Fibroblast of lung (primary cell): ENCODE data around the gene VIPR2. TPM values are rescaled to one million over a fixed set of nuclear protein-coding genes. Genes with fewer than 3 reads are reported as not detected.
"Not testable (repeated sequence)": the region's sequence is repeated elsewhere in the genome, so short reads cannot be mapped to it uniquely, and the experiment has no call there.

Experiments used
- DNase-seq, 2 donors: peaks; one replicate each; pipeline versions ENCODE4 v3.0.0 to v3.0.0-alpha.2; 2010; ENCODE audit warnings: low read depth in 2 of 2
- H2AFZ ChIP-seq: 2 replicates; pipeline ENCODE4 v1.5.1; 2012; ENCODE audit warnings: low read length, control low read depth, inconsistent platforms
- H3K27ac ChIP-seq: 2 replicates; pipeline ENCODE4 v1.5.1; 2011; ENCODE audit warnings: low read length, control low read depth; ENCODE audit not compliant: insufficient read depth
- H3K27me3 ChIP-seq: 2 replicates; pipeline ENCODE4 v1.5.1; 2011; ENCODE audit warnings: mild to moderate bottlenecking, low read length; ENCODE audit not compliant: control insufficient read depth, insufficient read depth
- H3K36me3 ChIP-seq: 2 replicates; pipeline ENCODE4 v1.5.1; 2011; ENCODE audit warnings: low read length; ENCODE audit not compliant: control insufficient read depth, insufficient read depth
- H3K4me1 ChIP-seq: 2 replicates; pipeline ENCODE4 v1.5.1; 2011; ENCODE audit warnings: low read length; ENCODE audit not compliant: control insufficient read depth, insufficient read depth; ENCODE audit errors: extremely low read depth
- H3K4me2 ChIP-seq: 2 replicates; pipeline ENCODE4 v1.5.1; 2011; ENCODE audit warnings: low read length, control low read depth; ENCODE audit not compliant: insufficient read depth; ENCODE audit errors: extremely low read depth
- H3K4me3 ChIP-seq, 4 experiments: fragments of 200-600 bp in 1 of 4; sonication (generic) in 1 of 4; replicated peaks in 1 of 4; 2 replicates each; pipeline ENCODE4 v1.5.1; 2011 to 2016; ENCODE audit warnings: low read length in 4 of 4, low read depth in 3 of 4, mild to moderate bottlenecking in 3 of 4, control low read depth in 2 of 4, inconsistent platforms in 1 of 4, mixed read lengths in 1 of 4; ENCODE audit not compliant: insufficient read depth in 1 of 4; ENCODE audit errors: control extremely low read depth in 1 of 4
- H3K79me2 ChIP-seq: 2 replicates; pipeline ENCODE4 v1.5.1; 2012; ENCODE audit warnings: mild to moderate bottlenecking, low read length, inconsistent platforms; ENCODE audit not compliant: control insufficient read depth, insufficient read depth
- H3K9ac ChIP-seq: 2 replicates; pipeline ENCODE4 v1.5.1; 2011; ENCODE audit warnings: mild to moderate bottlenecking, low read length, control low read depth; ENCODE audit not compliant: insufficient read depth
- H3K9me3 ChIP-seq: 2 replicates; pipeline ENCODE4 v1.5.1; 2012; ENCODE audit warnings: low read depth, low read length; ENCODE audit not compliant: control insufficient read depth, insufficient read depth
- H4K20me1 ChIP-seq: 2 replicates; pipeline ENCODE4 v1.5.1; 2011; ENCODE audit warnings: low read length; ENCODE audit not compliant: control insufficient read depth, insufficient read depth; ENCODE audit errors: extremely low read depth
- EZH2 ChIP-seq: IDR thresholded peaks from 2 replicates; pipeline ENCODE4 v1.5.1; 2012; ENCODE audit warnings: low read length, control low read depth, mild to moderate bottlenecking; ENCODE audit errors: missing control alignments
- polyA plus RNA-seq, 2 donors: library from polyadenylated mRNA; depleted of rRNA in 1 of 2; stranded (reverse) in 1 of 2; unstranded in 1 of 2; fragments of >200 nt; gene quantifications; 2 replicates each; pipeline ENCODE4 v1.2.1, GENCODE V29; 2011 to 2012; ENCODE audit warnings: missing spikeins in 1 of 2
- total RNA-seq: library from RNA; depleted of rRNA; stranded (reverse); fragments of >200 nt; gene quantifications from 2 replicates; pipeline ENCODE4 v1.2.1, GENCODE V29; 2014
- TF ChIP-seq, protein P1 (sequence below), 2 donors: IDR thresholded peaks in 1 of 2; conservative IDR thresholded peaks in 1 of 2; 1 replicate in 1 of 2; 2 replicates in 1 of 2; pipeline ENCODE4 v1.5.1; 2011 to 2012; ENCODE audit warnings: low read length in 2 of 2, control low read depth in 1 of 2, inconsistent platforms in 1 of 2, low read depth in 1 of 2, mild to moderate bottlenecking in 1 of 2

The VIPR2 gene
- total and polyA plus RNA-seq, 2 donors (not counting 1 experiment from before 2014, with no cell fraction given), result not detected

DNA sequence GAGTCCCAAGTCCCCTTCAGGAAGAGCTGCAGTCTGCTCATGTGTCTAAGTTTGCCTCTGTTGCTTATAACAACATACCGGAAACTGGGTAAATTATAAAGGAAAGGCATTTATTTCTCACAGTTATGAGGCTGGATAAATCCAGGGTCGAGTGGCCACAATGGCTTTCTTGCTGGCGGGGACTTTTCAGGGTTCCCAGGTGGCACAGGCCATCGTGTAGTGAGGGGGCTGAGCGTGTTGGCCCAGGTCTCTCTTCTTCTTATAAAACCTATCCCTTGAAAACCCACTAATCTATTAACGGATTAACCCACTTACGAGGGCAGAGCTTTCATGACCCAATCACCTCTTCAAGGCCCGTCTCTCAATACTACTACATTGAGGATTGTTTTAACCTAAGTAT, 8.7 kb downstream of the VIPR2 start:
- Histone ChIP-seq H3K36me3 (no peaks in the 10 kb centered on the region), H4K20me1 (no peaks in the 10 kb centered on the region), H3K27ac (no peak overlapping the region), H3K4me1 (no peaks in the 10 kb centered on the region), H3K9ac (no peak overlapping the region), H3K4me2 (no peak overlapping the region), H3K27me3 (no peaks in the 10 kb centered on the region), H3K4me3 (no peak overlapping the region), H2AFZ (no peak overlapping the region), H3K9me3 (no peaks in the 10 kb centered on the region), H3K79me2 (no peaks in the 10 kb centered on the region)
- no peak for DNase-seq
- TF ChIP-seq, protein P1, sequence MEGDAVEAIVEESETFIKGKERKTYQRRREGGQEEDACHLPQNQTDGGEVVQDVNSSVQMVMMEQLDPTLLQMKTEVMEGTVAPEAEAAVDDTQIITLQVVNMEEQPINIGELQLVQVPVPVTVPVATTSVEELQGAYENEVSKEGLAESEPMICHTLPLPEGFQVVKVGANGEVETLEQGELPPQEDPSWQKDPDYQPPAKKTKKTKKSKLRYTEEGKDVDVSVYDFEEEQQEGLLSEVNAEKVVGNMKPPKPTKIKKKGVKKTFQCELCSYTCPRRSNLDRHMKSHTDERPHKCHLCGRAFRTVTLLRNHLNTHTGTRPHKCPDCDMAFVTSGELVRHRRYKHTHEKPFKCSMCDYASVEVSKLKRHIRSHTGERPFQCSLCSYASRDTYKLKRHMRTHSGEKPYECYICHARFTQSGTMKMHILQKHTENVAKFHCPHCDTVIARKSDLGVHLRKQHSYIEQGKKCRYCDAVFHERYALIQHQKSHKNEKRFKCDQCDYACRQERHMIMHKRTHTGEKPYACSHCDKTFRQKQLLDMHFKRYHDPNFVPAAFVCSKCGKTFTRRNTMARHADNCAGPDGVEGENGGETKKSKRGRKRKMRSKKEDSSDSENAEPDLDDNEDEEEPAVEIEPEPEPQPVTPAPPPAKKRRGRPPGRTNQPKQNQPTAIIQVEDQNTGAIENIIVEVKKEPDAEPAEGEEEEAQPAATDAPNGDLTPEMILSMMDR (conservative IDR thresholded peaks at IDR 0.05 in 1 of 2, IDR thresholded peaks at IDR 0.05 in 1 of 2; ENCODE audit: low read depth in 1 of 2, low read length in 2 of 2), result no peak
- no peak for TF ChIP-seq EZH2

DNA sequence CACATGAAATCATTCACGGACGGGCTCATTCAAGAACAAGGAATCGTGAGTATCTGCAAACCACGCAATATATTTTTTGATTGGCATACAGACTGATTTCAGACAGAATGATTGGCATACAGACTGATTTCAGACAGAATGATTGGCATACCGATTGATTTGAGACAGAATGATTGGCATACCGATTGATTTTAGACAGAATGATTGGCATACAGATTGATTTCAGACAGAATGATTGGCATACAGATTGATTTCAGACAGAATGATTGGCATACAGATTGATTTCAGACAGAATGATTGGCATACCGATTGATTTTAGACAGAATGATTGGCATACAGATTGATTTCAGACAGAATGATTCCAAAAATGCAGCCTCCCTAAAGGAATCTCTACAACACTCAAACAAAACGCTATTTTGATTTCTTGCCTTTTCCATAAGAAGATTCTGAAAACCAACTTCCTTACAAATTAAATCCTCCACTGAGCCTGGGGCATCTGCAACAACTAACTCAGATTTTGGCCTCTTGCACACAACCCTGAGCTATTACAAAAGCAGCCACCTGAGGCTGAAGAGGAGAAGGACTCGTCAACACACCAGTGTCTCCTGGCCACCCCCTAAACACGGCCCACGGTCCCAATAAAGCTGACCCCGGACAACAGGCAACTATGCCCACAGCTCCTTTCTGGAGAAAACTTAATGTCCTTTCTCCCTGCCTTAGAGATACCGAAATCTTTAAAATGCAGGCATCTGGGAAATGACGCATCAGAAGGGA, 11.8 kb downstream of the VIPR2 start:
- H3K79me2 ChIP-seq, H3K9ac ChIP-seq, H3K36me3 ChIP-seq, H3K27me3 ChIP-seq, H2AFZ ChIP-seq, H3K4me1 ChIP-seq, H3K9me3 ChIP-seq, DNase-seq, H3K4me2 ChIP-seq, H4K20me1 ChIP-seq, H3K4me3 ChIP-seq, H3K27ac ChIP-seq: not testable (repeated sequence)

DNA sequence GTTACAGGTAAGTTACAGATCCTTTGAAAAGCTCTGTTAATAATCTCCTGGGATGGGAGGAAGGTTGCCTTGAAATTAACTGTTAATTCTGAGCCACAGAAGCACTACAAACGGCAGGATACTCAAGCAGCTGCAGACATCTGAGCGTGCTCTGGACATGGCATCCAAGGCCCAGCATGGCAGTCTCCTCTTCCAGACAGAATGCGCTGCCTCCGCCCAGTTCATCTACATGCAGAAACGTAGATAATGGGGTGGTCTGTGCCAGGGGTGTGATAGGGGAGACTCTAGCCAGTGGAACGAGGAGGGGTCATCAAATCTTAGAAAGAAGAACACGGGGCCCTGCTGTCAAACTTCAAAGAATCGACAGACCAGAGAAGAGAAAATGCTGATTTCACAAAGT, 13.8 kb downstream of the VIPR2 start:
- TF ChIP-seq, protein P1 (conservative IDR thresholded peaks at IDR 0.05 in 1 of 2, IDR thresholded peaks at IDR 0.05 in 1 of 2; ENCODE audit: low read depth in 1 of 2, low read length in 2 of 2), result no peak
- no peak for TF ChIP-seq EZH2
- Histone ChIP-seq H3K4me2 (no peak overlapping the region), H3K9ac (no peak overlapping the region), H3K27ac (no peak overlapping the region), H3K36me3 (no peaks in the 10 kb centered on the region), H3K4me1 (no peaks in the 10 kb centered on the region), H3K27me3 (no peaks in the 10 kb centered on the region), H3K4me3 (no peak overlapping the region), H3K79me2 (no peaks in the 10 kb centered on the region), H2AFZ (no peak overlapping the region), H4K20me1 (no peaks in the 10 kb centered on the region), H3K9me3 (no peaks in the 10 kb centered on the region)
- no peak for DNase-seq
